ENCODE results near the gene PEAR1. TPM values are rescaled to one million over a fixed set of nuclear protein-coding genes. Genes with fewer than 3 reads are reported as not detected.

Gene PEAR1
- total and polyA plus RNA-seq, 2 donors, result 0.61 to 2.5 TPM

DNA sequence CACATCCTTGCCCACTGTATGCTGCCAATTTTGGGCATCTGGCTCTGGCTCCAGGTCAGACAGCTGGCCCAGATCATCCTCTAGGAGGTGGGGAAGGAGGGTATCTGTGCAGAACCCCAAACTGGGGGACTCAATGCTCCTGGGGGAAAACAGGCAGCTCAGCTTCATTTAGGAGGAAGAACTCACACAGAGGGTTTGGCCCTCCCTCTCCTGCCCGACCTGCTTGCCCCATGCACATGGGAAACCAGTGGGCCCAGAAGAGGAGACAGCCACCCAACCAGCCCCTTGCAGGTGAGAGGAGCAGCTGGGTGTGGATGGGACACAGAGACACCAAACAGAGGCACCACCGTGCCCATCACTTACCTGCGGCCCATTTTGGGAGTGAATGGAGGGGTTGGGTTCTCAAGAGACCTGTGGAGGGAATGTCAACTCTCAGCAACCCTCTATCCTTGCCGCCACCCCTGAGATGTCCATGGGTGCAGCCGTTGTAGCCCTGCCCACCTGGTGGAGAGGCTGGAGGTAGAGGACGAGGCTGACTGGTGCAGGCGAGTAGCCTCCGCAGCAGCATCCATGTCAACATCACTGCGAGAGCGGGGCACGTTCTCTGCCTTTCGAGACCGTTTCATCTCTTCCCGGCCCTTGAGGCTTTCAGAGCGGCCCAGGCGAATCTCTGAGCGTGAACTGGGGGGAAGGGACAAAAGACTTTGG, 54.5 kb downstream of the PEAR1 start:
- DNase-seq (ENCODE audit: low read depth in 6 of 9, low spot score in 9 of 9), result no peak
- H3K27me3 ChIP-seq (ENCODE audit: control insufficient read depth in 2 of 2, insufficient read depth in 1 of 2, low read length in 1 of 2), result no peaks in the 10 kb centered on the region
- H3K36me3 ChIP-seq (ENCODE audit: control insufficient read depth in 2 of 2, insufficient read depth in 2 of 2, low read length in 1 of 2), result no peaks in the 10 kb centered on the region
- H3K9me3 ChIP-seq (ENCODE audit: control insufficient read depth in 2 of 2, insufficient read depth in 1 of 2, low read length in 1 of 2), result no peaks in the 10 kb centered on the region
- no peak overlapping the region for H3K27ac ChIP-seq (ENCODE audit: low read depth in 1 of 2, low read length in 1 of 2)
- 97% methylated on average over 17 of the region's 17 CpGs for WGBS
- no peak overlapping the region for H3K4me3 ChIP-seq (ENCODE audit: low read length in 2 of 2)
- no peaks in the 10 kb centered on the region for H3K4me1 ChIP-seq (ENCODE audit: control insufficient read depth in 2 of 2, insufficient read depth in 2 of 2, low read length in 2 of 2)

- 94% methylated on average over 4 of the region's 4 CpGs for WGBS
- no peaks in the 10 kb centered on the region for H3K4me1 ChIP-seq (ENCODE audit: control insufficient read depth in 2 of 2, insufficient read depth in 2 of 2, low read length in 2 of 2)
- H3K27me3 ChIP-seq (ENCODE audit: control insufficient read depth in 2 of 2, insufficient read depth in 1 of 2, low read length in 1 of 2), result no peaks in the 10 kb centered on the region
- no peak for DNase-seq (ENCODE audit: low read depth in 6 of 9, low spot score in 9 of 9)
- no peaks in the 10 kb centered on the region for H3K36me3 ChIP-seq (ENCODE audit: control insufficient read depth in 2 of 2, insufficient read depth in 2 of 2, low read length in 1 of 2)
- H3K4me3 ChIP-seq (ENCODE audit: low read length in 2 of 2), result no peak overlapping the region
- H3K9me3 ChIP-seq (ENCODE audit: control insufficient read depth in 2 of 2, insufficient read depth in 1 of 2, low read length in 1 of 2), result no peaks in the 10 kb centered on the region
- no peak overlapping the region for H3K27ac ChIP-seq (ENCODE audit: low read depth in 1 of 2, low read length in 1 of 2)
Measured at GRCh38 chr1:156948708-156949107, 55.2 kb downstream of the PEAR1 start.

- no peaks in the 10 kb centered on the region for H3K9me3 ChIP-seq (ENCODE audit: control insufficient read depth in 2 of 2, insufficient read depth in 1 of 2, low read length in 1 of 2)
- DNase-seq (ENCODE audit: low read depth in 6 of 9, low spot score in 9 of 9), result no peak
- no peaks in the 10 kb centered on the region for H3K27me3 ChIP-seq (ENCODE audit: control insufficient read depth in 2 of 2, insufficient read depth in 1 of 2, low read length in 1 of 2)
- H3K36me3 ChIP-seq (ENCODE audit: control insufficient read depth in 2 of 2, insufficient read depth in 2 of 2, low read length in 1 of 2), result no peaks in the 10 kb centered on the region
- H3K4me1 ChIP-seq (ENCODE audit: control insufficient read depth in 2 of 2, insufficient read depth in 2 of 2, low read length in 2 of 2), result no peaks in the 10 kb centered on the region
- WGBS, result 96% methylated on average over 5 of the region's 5 CpGs
- H3K4me3 ChIP-seq (ENCODE audit: low read length in 2 of 2), result no peak overlapping the region
- H3K27ac ChIP-seq (ENCODE audit: low read depth in 1 of 2, low read length in 1 of 2), result no peak overlapping the region
Measured at GRCh38 chr1:156949127-156949526, 55.6 kb downstream of the PEAR1 start.

DNA sequence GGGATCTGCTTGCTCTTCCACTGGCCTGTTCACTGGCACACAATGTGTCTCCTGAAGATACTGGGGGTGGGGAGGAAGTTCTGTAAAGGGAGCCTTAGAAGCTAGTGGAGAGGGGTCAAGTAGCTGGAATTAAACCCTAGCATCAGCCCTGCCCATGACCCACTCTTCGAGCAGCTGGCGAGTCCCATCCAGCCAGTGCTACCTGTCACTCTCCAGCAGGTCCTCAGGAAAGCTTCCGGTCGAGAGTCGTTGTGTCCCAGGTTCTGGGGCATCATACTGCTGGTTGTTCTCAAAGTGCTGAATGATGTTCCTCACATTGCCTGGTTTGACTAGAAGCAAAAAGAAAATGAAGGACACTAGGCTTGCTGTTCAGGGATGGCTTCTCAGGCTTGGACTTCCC, 57.9 kb downstream of the PEAR1 start:
- no peak for DNase-seq (ENCODE audit: low read depth in 6 of 9, low spot score in 9 of 9)
- no peaks in the 10 kb centered on the region for H3K9me3 ChIP-seq (ENCODE audit: control insufficient read depth in 2 of 2, insufficient read depth in 1 of 2, low read length in 1 of 2)
- H3K36me3 ChIP-seq (ENCODE audit: control insufficient read depth in 2 of 2, insufficient read depth in 2 of 2, low read length in 1 of 2), result no peaks in the 10 kb centered on the region
- no peak overlapping the region for H3K27ac ChIP-seq (ENCODE audit: low read depth in 1 of 2, low read length in 1 of 2)
- no peak overlapping the region for H3K4me3 ChIP-seq (ENCODE audit: low read length in 2 of 2)
- 98% methylated on average over 5 of the region's 5 CpGs for WGBS
- H3K4me1 ChIP-seq (ENCODE audit: control insufficient read depth in 2 of 2, insufficient read depth in 2 of 2, low read length in 2 of 2), result no peaks in the 10 kb centered on the region
- no peaks in the 10 kb centered on the region for H3K27me3 ChIP-seq (ENCODE audit: control insufficient read depth in 2 of 2, insufficient read depth in 1 of 2, low read length in 1 of 2)

DNA sequence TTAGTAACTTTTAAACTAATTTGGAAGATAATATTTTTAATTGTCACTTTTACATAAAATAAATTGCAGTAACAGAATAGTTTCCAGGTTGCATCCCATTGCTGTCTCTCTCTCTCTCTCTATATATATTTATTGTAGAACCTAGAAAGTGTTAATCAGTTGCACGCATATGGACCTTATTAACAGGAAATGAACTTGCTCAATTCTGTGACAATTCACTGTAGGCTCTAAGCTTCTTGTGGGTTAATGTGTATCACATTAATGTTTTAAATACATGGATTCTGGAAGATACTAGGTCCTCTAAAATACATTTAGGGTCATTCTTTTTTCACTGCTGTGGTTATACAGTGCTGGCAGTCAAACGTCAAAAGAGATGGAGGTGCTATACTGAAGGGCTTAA, 60.1 kb downstream of the PEAR1 start:
- Histone ChIP-seq H3K27me3 (ENCODE audit: control insufficient read depth in 2 of 2, insufficient read depth in 1 of 2, low read length in 1 of 2) (no peaks in the 10 kb centered on the region), H3K9me3 (ENCODE audit: control insufficient read depth in 2 of 2, insufficient read depth in 1 of 2, low read length in 1 of 2) (no peaks in the 10 kb centered on the region), H3K4me3 (ENCODE audit: low read length in 2 of 2) (no peak overlapping the region), H3K36me3 (ENCODE audit: control insufficient read depth in 2 of 2, insufficient read depth in 2 of 2, low read length in 1 of 2) (no peaks in the 10 kb centered on the region), H3K4me1 (ENCODE audit: control insufficient read depth in 2 of 2, insufficient read depth in 2 of 2, low read length in 2 of 2) (no peaks in the 10 kb centered on the region), H3K27ac (ENCODE audit: low read depth in 1 of 2, low read length in 1 of 2) (no peak overlapping the region)
- DNase-seq (ENCODE audit: low read depth in 6 of 9, low spot score in 9 of 9), result no peak
- 95% methylated on average over 2 of the region's 2 CpGs for WGBS

DNA sequence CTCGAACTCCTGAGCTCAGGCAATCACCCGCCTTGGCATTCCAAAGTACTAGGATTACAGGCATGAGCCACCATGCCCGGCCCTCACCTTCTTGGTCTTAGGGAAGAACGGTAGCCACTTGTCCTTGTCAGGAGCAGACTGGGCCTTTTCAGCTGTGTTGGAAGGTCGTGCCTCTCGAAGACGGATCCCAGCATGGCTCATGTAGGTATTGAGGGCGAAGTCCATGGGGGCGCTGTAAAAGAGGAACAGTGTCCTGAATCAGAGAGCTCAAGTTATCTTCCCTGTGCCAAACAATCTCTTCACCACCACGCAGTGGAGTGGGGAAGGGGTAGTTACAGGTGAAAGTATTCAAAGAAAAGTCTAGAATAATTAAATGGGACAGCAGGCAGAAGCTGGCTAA, 62.8 kb downstream of the PEAR1 start:
- Histone ChIP-seq H3K9me3 (ENCODE audit: control insufficient read depth in 2 of 2, insufficient read depth in 1 of 2, low read length in 1 of 2) (no peaks in the 10 kb centered on the region), H3K4me3 (ENCODE audit: low read length in 2 of 2) (no peak overlapping the region), H3K4me1 (ENCODE audit: control insufficient read depth in 2 of 2, insufficient read depth in 2 of 2, low read length in 2 of 2) (no peaks in the 10 kb centered on the region), H3K27me3 (ENCODE audit: control insufficient read depth in 2 of 2, insufficient read depth in 1 of 2, low read length in 1 of 2) (no peaks in the 10 kb centered on the region), H3K27ac (ENCODE audit: low read depth in 1 of 2, low read length in 1 of 2) (no peak overlapping the region), H3K36me3 (ENCODE audit: control insufficient read depth in 2 of 2, insufficient read depth in 2 of 2, low read length in 1 of 2) (no peaks in the 10 kb centered on the region)
- WGBS, result 95% methylated on average over 10 of the region's 10 CpGs
- no peak for DNase-seq (ENCODE audit: low read depth in 6 of 9, low spot score in 9 of 9)

- 93% methylated on average over 3 of the region's 3 CpGs for whole genome bisulfite sequencing
- no peak overlapping the region for H3K4me3 ChIP-seq (ENCODE audit: low read length in 2 of 2)
- H3K27me3 ChIP-seq (ENCODE audit: control insufficient read depth in 2 of 2, insufficient read depth in 1 of 2, low read length in 1 of 2), result no peaks in the 10 kb centered on the region
- H3K9me3 ChIP-seq (ENCODE audit: control insufficient read depth in 2 of 2, insufficient read depth in 1 of 2, low read length in 1 of 2), result no peaks in the 10 kb centered on the region
- no peak overlapping the region for H3K27ac ChIP-seq (ENCODE audit: low read depth in 1 of 2, low read length in 1 of 2)
- no peaks in the 10 kb centered on the region for H3K36me3 ChIP-seq (ENCODE audit: control insufficient read depth in 2 of 2, insufficient read depth in 2 of 2, low read length in 1 of 2)
- no peak for DNase-seq (ENCODE audit: low read depth in 6 of 9, low spot score in 9 of 9)
- H3K4me1 ChIP-seq (ENCODE audit: control insufficient read depth in 2 of 2, insufficient read depth in 2 of 2, low read length in 2 of 2), result peaks cover 0 to 2% of the 10 kb centered on the region in 2 donors
Measured at GRCh38 chr1:156957634-156958033, 64.1 kb downstream of the PEAR1 start.

- no peak overlapping the region for H3K27ac ChIP-seq (ENCODE audit: low read depth in 1 of 2, low read length in 1 of 2)
- 48% methylated on average over 2 of the region's 2 CpGs for WGBS
- no peaks in the 10 kb centered on the region for H3K36me3 ChIP-seq (ENCODE audit: control insufficient read depth in 2 of 2, insufficient read depth in 2 of 2, low read length in 1 of 2)
Measured at GRCh38 chr1:156958247-156958714, 64.8 kb downstream of the PEAR1 start.

GRCh38 chr1:156959414-156959813, 65.9 kb downstream of the PEAR1 start:
- peak in 1 of 9 donors; percentile 7 for DNase-seq (ENCODE audit: low read depth in 6 of 9, low spot score in 9 of 9)

More at GRCh38 chr1:156958247-156958714, 64.8 kb downstream of the PEAR1 start:
- peaks cover 0 to 8% of the 10 kb centered on the region in 2 donors for H3K4me1 ChIP-seq (ENCODE audit: control insufficient read depth in 2 of 2, insufficient read depth in 2 of 2, low read length in 2 of 2)
- H3K9me3 ChIP-seq (ENCODE audit: control insufficient read depth in 2 of 2, insufficient read depth in 1 of 2, low read length in 1 of 2), result peaks cover 0 to 4% of the 10 kb centered on the region in 2 donors
- no peak overlapping the region for H3K4me3 ChIP-seq (ENCODE audit: low read length in 2 of 2)
- H3K27me3 ChIP-seq (ENCODE audit: control insufficient read depth in 2 of 2, insufficient read depth in 1 of 2, low read length in 1 of 2), result no peaks in the 10 kb centered on the region
- DNase-seq (ENCODE audit: low read depth in 6 of 9, low spot score in 9 of 9), result no peak

More at GRCh38 chr1:156959414-156959813, 65.9 kb downstream of the PEAR1 start:
- peaks cover 5 to 16% of the 10 kb centered on the region in 2 donors for H3K4me1 ChIP-seq (ENCODE audit: control insufficient read depth in 2 of 2, insufficient read depth in 2 of 2, low read length in 2 of 2)
- no peaks in the 10 kb centered on the region for H3K36me3 ChIP-seq (ENCODE audit: control insufficient read depth in 2 of 2, insufficient read depth in 2 of 2, low read length in 1 of 2)
- no peaks in the 10 kb centered on the region for H3K27me3 ChIP-seq (ENCODE audit: control insufficient read depth in 2 of 2, insufficient read depth in 1 of 2, low read length in 1 of 2)
- 86% methylated on average over 2 of the region's 2 CpGs for WGBS
- peaks cover 0 to 4% of the 10 kb centered on the region in 2 donors for H3K9me3 ChIP-seq (ENCODE audit: control insufficient read depth in 2 of 2, insufficient read depth in 1 of 2, low read length in 1 of 2)
- no peak overlapping the region for H3K27ac ChIP-seq (ENCODE audit: low read depth in 1 of 2, low read length in 1 of 2)
- H3K4me3 ChIP-seq (ENCODE audit: low read length in 2 of 2), result no peak overlapping the region
